Spleen (tissue), 11 donors: ENCODE results near the gene BANK1. TPM values are rescaled to one million over a fixed set of nuclear protein-coding genes. Genes with fewer than 3 reads are reported as not detected.

Experiments used
- DNase-seq: peaks from one replicate; pipeline ENCODE4 v3.0.0-alpha.2; 2020
- H3K27ac ChIP-seq, 8 donors: fragments of 200-600 bp; sonication (generic) in 7 of 8; 1 replicate in 4 of 8; 2 replicates in 4 of 8; pipeline versions ENCODE4 v1.5.0 to v1.8.0; 2016 to 2021; ENCODE audit warnings: inconsistent platforms in 4 of 8, mild to moderate bottlenecking in 4 of 8, moderate library complexity in 1 of 8
- H3K27me3 ChIP-seq, 7 donors: fragments of 200-600 bp; sonication (generic) in 6 of 7; replicated peaks in 1 of 7; 1 replicate in 4 of 7; 2 replicates in 3 of 7; pipeline versions ENCODE4 v1.5.0 to v1.8.0; 2016 to 2021; ENCODE audit warnings: inconsistent platforms in 3 of 7, mild to moderate bottlenecking in 1 of 7
- H3K36me3 ChIP-seq, 6 donors: fragments of 200-600 bp; sonication (generic) in 5 of 6; 1 replicate in 4 of 6; 2 replicates in 2 of 6; pipeline versions ENCODE4 v1.5.0 to v1.8.0; 2016 to 2021; ENCODE audit warnings: inconsistent platforms in 2 of 6
- H3K4me1 ChIP-seq, 6 donors: fragments of 200-600 bp; sonication (generic) in 5 of 6; 1 replicate in 3 of 6; 2 replicates in 3 of 6; pipeline versions ENCODE4 v1.5.0 to v1.8.0; 2016 to 2021; ENCODE audit warnings: inconsistent platforms in 3 of 6
- H3K4me3 ChIP-seq, 8 donors: fragments of 200-600 bp; sonication (generic) in 7 of 8; 1 replicate in 4 of 8; 2 replicates in 4 of 8; pipeline versions ENCODE4 v1.5.0 to v1.8.0; 2016 to 2021; ENCODE audit warnings: inconsistent platforms in 4 of 8, mild to moderate bottlenecking in 4 of 8, moderate library complexity in 2 of 8
- H3K9me3 ChIP-seq, 8 donors: fragments of 200-600 bp; sonication (generic) in 7 of 8; 1 replicate in 4 of 8; 2 replicates in 4 of 8; pipeline versions ENCODE4 v1.5.0 to v1.8.0; 2016 to 2021; ENCODE audit warnings: inconsistent platforms in 4 of 8
- POLR2A ChIP-seq, 3 donors: fragments of 450-650 bp; IDR thresholded peaks; one replicate each; pipeline ENCODE4 v1.5.1; 2017; ENCODE audit warnings: antibody characterized with exemption in 3 of 3, mild to moderate bottlenecking in 1 of 3
- POLR2AphosphoS5 ChIP-seq, 3 donors: sonication (generic); formaldehyde crosslinking; IDR thresholded peaks; one replicate each; pipeline ENCODE4 v1.5.1; 2017; ENCODE audit warnings: antibody characterized with exemption in 3 of 3
- WGBS, 5 donors: extraction: QIAGEN DNeasy Blood & Tissue Kit in 3 of 5; methylation state at CpG; one replicate each; pipeline versions ENCODE4 v1.1.5 to v1.1.7; 2013 to 2018; 5-methylcytosine and 5-hydroxymethylcytosine counted together
- intact Hi-C: fragments of 100-400 bp; cut with DNase I; formaldehyde crosslinking; loops from one replicate; pipeline ENCODE4 v1.15.0; 2023; ENCODE audit warnings: low total_unique reads
- polyA plus RNA-seq, 3 donors: library from polyadenylated mRNA; stranded (reverse); fragments of 200-250 nt; gene quantifications; one replicate each; pipeline ENCODE4 v1.2.1, GENCODE V29; 2013
- total RNA-seq, 7 donors: library from RNA; depleted of rRNA in 3 of 7; stranded (reverse); fragments of >200 nt in 3 of 7; fragmentation: NEBNext Ultra II Directional in 4 of 7; extraction: Animal tissue kit (Norgen Biotek cat#: 25700) in 4 of 7; gene quantifications; one replicate each; pipeline versions ENCODE4 v1.1.0 to v1.2.1, GENCODE V29; 2016 to 2021
- TF ChIP-seq, protein P1 (sequence below), 11 experiments: fragments of 200-600 bp in 7 of 11; fragments of 450-650 bp in 4 of 11; sonication (generic) in 4 of 11; IDR thresholded peaks in 8 of 11; conservative IDR thresholded peaks in 3 of 11; 1 replicate in 7 of 11; 2 replicates in 4 of 11; pipeline versions ENCODE4 v1.4.0 to v1.8.0; 2016 to 2021; ENCODE audit warnings: antibody characterized with exemption in 11 of 11, inconsistent platforms in 4 of 11, mild to moderate bottlenecking in 1 of 11
- donor health status: healthy with polysubstance abuse.
- donor health status: DM: no; HTN: no; CAD: no; lungs with moderate emphysema.
- donor health status: DM: no; HTN: no; CAD: no.
- donor health status: Bipolar disorder and iron deficiency.
- donor health status: healthy.
- donor health status: DM: no; HTN: no; CAD: no.
- donor health status: DM: yes; HTN: yes; CAD: no.

Gene BANK1
- total and polyA plus RNA-seq, 10 donors = 105 to 208 (median 139) TPM

DNA sequence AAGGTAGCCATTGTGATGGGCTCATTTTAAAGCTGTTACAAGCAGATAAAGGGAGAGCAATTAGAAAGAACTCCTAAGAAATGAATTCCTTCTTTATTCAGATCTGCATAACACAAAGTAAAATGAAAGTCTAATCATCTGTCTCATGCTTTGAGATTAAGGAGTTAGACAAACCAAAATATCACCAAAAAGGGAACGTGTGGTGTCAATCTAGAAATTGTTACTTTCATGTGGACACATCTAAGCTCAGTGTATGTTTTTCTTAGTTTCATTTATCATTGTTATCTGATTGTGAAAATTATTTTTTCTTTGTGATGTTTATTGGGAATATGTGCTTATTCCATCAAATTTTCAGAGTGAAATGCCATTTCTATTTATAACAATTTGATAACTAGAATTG lies 80.3 kb downstream of the BANK1 start:
- intact Hi-C loops = no loop called here
- Histone ChIP-seq H3K4me3 (no peak overlapping the region), H3K4me1 (peaks cover 0 to 23% (median 0%) of the 10 kb centered on the region in 6 donors), H3K27me3 (no peaks in the 10 kb centered on the region), H3K36me3 (peaks cover 0 to 45% (median 2%) of the 10 kb centered on the region in 6 donors), H3K9me3 (peaks cover 0 to 6% (median 0%) of the 10 kb centered on the region in 8 donors), H3K27ac (peak overlapping the region in 2 of 8 donors; percentile 16 to 55)
- 41 to 75% (median 46%) methylated on average over 1 of the region's 1 CpG for WGBS, 5 donors
- no peak for TF ChIP-seq POLR2A (IDR thresholded peaks at IDR 0.05)
- TF ChIP-seq POLR2AphosphoS5 (IDR thresholded peaks at IDR 0.05) = no peak
- TF ChIP-seq, protein P1, sequence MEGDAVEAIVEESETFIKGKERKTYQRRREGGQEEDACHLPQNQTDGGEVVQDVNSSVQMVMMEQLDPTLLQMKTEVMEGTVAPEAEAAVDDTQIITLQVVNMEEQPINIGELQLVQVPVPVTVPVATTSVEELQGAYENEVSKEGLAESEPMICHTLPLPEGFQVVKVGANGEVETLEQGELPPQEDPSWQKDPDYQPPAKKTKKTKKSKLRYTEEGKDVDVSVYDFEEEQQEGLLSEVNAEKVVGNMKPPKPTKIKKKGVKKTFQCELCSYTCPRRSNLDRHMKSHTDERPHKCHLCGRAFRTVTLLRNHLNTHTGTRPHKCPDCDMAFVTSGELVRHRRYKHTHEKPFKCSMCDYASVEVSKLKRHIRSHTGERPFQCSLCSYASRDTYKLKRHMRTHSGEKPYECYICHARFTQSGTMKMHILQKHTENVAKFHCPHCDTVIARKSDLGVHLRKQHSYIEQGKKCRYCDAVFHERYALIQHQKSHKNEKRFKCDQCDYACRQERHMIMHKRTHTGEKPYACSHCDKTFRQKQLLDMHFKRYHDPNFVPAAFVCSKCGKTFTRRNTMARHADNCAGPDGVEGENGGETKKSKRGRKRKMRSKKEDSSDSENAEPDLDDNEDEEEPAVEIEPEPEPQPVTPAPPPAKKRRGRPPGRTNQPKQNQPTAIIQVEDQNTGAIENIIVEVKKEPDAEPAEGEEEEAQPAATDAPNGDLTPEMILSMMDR (IDR thresholded peaks at IDR 0.05 in 8 of 11, conservative IDR thresholded peaks at IDR 0.05 in 3 of 11) = no peak
- no peak for DNase-seq

DNA sequence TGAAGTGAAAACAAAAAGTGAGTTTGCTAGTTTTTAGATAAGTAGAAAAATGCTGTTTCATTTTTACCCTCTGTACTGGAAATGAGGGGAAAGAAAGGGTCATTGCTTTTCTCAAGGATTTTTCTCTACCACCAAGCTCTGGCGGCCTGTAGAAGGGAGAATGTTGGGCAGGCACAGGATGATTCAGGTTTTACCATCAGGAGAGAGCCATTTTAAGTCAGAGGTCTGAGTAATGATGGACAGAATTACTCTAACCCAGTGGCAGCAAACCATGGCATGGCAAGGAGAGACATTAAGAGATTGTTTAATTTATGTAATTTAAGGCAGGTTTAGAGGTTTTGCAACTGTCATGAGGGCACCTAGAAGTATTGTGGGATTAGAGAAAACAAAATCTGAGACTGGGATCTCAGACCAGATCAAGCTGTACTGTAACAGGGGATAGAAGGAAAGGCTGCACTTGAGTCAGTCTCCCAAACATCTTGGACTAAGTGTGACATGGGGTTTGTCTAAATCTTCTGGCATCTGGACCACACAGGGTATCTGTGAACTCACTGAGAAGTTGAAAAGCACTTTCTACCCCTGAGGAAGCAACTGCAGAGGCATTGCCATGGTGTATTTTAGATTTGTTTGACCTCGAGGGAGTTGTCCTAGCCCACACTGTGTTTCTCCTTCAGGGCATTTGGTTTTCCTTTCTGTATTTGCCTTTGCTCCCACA lies 81.6 kb downstream of the BANK1 start:
- H3K27ac ChIP-seq = peak overlapping the region in 3 of 8 donors; percentile 2 to 55 (median 6)
- WGBS, 5 donors = 40 to 66% (median 59%) methylated on average over 2 of the region's 2 CpGs
- no peaks in the 10 kb centered on the region for H3K9me3 ChIP-seq
- peaks cover 0 to 46% (median 0%) of the 10 kb centered on the region in 6 donors for H3K36me3 ChIP-seq
- peaks cover 0 to 23% (median 0%) of the 10 kb centered on the region in 6 donors for H3K4me1 ChIP-seq
- no peak for DNase-seq
- H3K27me3 ChIP-seq = no peaks in the 10 kb centered on the region
- no peak overlapping the region for H3K4me3 ChIP-seq
- TF ChIP-seq POLR2AphosphoS5 (IDR thresholded peaks at IDR 0.05) (no peak), POLR2A (IDR thresholded peaks at IDR 0.05) (no peak)
- TF ChIP-seq, protein P1 (IDR thresholded peaks at IDR 0.05 in 8 of 11, conservative IDR thresholded peaks at IDR 0.05 in 3 of 11) = no peak
- intact Hi-C loops = no loop called here

DNA sequence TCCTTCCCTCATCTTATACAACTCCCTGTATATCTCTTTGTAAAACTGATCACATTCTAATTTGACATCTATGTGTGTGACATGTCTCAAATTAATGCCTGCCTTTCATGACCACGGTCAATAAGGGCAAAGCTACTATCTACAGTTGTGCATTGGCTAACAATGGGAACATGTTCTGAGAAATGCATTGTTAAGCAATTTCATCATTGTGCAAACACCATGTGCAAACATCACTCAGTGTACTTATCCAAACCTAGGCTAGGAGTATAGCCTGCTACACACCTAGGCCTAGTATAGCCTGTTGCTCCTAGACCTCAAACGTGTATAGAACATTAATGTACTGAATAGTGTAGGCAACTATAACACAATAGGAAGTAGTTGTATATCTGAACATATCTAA lies 95.0 kb downstream of the BANK1 start:
- Histone ChIP-seq H3K4me1 (no peaks in the 10 kb centered on the region), H3K36me3 (peaks cover 0 to 58% (median 0%) of the 10 kb centered on the region in 6 donors), H3K4me3 (no peak overlapping the region), H3K27me3 (no peaks in the 10 kb centered on the region), H3K27ac (no peak overlapping the region), H3K9me3 (peaks cover 0 to 24% (median 8%) of the 10 kb centered on the region in 8 donors)
- intact Hi-C loops = no loop called here
- 33 to 79% (median 67%) methylated on average over 2 of the region's 2 CpGs for WGBS, 5 donors
- TF ChIP-seq POLR2A (IDR thresholded peaks at IDR 0.05) = no peak
- TF ChIP-seq, protein P1 (IDR thresholded peaks at IDR 0.05 in 8 of 11, conservative IDR thresholded peaks at IDR 0.05 in 3 of 11) = no peak
- no peak for TF ChIP-seq POLR2AphosphoS5 (IDR thresholded peaks at IDR 0.05)
- DNase-seq = no peak

DNA sequence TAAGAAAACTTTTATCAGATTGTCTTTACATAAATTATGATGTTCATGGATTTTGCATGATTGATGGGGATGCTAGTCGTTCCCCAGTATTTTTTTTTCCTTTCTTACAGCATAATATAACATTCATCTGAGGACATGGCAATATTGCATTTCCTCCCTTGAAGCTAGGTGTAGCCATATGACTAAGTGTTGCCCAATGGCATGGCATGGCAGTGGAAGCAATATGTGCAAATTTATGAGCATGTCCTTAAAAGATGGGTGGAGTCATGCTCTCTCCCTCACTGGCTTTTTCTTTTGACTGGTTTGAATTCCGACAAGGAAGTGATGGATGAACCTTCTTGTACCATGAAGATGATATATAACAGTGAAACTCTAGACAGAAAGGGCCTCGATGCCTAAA lies 96.3 kb downstream of the BANK1 start:
- 77 to 87% (median 83%) methylated on average over 3 of the region's 3 CpGs for WGBS, 5 donors
- H3K9me3 ChIP-seq = peaks cover 0 to 34% (median 18%) of the 10 kb centered on the region in 8 donors
- TF ChIP-seq POLR2A (IDR thresholded peaks at IDR 0.05) (no peak), POLR2AphosphoS5 (IDR thresholded peaks at IDR 0.05) (no peak)
- H3K36me3 ChIP-seq = peaks cover 0 to 70% (median 0%) of the 10 kb centered on the region in 6 donors
- DNase-seq = no peak
- no peaks in the 10 kb centered on the region for H3K27me3 ChIP-seq
- H3K4me1 ChIP-seq = no peaks in the 10 kb centered on the region
- no peak overlapping the region for H3K27ac ChIP-seq
- H3K4me3 ChIP-seq = no peak overlapping the region
- intact Hi-C loops = no loop called here
